NK-92 treated with Interleukin-12 subunit alpha and Interleukin-12 subunit beta, amount 100 ng/mL, for 24 hours (cell line): ENCODE data around the gene CCK.
A peak's percentile ranks its signal among the peaks of the same experiment; 100 is the strongest.

ENCODE experiments used
- DNase-seq: peaks from one replicate; lab custom pipeline; 2025; lab: John Stamatoyannopoulos, UW

The CCK gene

GRCh38 chr3:42267878-42268277 is 1.9 kb upstream of the CCK start:
- DNase-seq = no peak

- no peak for DNase-seq
These were observed 660 bp downstream of the CCK start for GRCh38 chr3:42265059-42265991.

DNA sequence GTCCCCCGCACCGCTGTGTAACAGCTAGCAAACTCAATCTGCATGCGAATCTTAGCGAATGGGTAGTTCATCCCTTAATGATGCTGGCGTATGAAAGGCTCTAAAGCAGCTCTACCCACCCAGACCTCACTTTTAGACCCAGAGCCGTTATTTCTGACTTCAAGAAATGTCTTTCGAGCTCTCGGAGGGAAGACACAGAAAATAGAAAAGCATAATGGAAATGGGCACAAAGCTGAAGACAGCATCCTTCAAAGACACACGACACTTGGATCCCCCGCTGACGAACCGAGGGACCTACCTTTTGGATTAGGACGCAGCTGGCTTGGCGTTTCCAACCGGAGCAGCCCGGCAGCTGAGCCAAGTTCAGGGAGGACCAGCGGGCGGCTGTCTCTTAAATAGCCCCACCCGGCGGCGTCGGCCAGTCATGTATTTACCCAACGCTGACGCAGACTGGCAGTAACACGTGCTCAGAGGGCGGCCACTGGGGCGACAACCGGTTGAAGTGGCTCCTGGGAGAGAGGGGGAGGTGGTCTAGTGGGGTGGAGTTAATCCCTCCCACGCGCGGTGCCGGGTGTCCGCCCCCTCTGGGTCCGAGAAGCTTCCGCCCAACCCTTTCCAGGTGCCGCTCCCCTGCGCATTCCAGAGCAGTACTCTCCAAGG is 1.5 kb downstream of the CCK start:
- no peak for DNase-seq

DNA sequence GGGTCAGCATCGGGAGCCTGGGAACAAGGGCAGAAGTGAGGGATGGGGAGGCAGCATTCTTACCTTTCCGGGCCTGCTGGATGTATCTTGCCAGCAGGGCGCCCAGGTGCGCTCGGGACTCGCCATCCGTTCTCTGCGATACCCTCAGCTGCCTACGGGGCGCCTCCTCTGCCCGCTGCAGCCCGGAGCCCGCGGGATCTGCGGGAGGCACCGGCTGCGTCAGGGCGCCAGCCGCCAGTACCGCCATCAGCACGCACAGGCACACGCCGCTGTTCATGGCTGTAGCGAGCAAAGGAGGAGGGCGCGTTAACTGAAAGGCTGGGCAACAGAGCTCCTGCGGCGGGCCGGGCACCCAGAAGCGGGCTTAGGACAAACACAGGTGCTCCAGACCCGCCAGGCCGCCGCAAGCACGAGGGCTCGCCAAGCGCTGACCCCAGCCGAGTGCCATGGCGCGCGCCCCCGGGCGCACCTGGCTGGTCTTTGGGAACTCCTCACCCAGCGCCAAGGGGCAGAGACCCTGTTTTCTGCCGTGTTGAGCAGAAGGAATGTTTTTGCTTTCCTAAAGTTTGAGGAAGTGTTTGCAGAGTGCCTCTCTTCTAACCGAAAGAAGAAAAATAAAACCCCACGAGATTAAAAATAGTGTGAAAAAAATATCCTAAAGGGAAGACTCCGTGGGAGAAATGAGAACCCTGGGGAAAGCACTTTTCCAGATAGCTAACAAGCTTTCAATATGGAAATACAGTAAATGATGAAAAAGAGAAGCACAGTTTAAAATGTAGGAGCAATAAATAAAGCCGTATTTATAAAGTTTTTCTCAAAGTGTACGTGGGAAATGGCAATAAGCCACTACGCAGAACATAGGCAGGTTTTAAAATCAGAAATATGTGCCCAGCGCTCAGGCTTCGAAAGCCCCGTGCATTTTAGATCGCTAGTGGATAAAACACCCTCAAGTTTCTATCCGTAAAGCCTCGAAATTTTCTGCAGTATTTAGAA is 2.3 kb downstream of the CCK start:
- no peak for DNase-seq

- DNase-seq = no peak
These were observed 3.5 kb downstream of the CCK start for GRCh38 chr3:42262525-42262924.

GRCh38 chr3:42257007-42257406 is 9.0 kb downstream of the CCK start:
- no peak for DNase-seq

- DNase-seq = no peak
These were observed 9.7 kb downstream of the CCK start for GRCh38 chr3:42256135-42256819.

- no peak for DNase-seq
These were observed 11.4 kb downstream of the CCK start for GRCh38 chr3:42254566-42254965.

GRCh38 chr3:42250761-42251160 is 15.2 kb downstream of the CCK start:
- DNase-seq = no peak

DNA sequence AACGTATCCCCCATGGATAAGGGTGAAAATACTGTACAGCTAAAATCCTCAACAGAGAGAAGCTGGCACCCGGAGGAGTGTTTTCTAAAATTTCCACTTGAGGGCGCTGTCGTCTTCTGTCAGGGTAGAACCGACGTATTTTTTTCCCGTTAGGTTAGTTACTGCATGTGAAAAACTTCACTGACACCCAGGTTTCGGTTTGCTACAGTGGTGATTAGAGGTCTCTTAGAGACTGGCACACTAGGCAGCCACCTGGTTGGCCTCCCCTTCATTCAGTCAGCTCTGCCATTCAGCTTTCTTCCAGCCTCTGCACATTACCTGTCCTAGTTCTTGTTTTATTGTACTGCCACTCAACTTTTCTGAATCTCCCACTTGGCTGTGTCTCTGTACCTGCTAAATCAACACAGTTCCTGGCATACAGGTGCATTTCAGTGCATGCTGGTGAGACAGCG is 18.4 kb downstream of the CCK start:
- peak; percentile 22 for DNase-seq

DNA sequence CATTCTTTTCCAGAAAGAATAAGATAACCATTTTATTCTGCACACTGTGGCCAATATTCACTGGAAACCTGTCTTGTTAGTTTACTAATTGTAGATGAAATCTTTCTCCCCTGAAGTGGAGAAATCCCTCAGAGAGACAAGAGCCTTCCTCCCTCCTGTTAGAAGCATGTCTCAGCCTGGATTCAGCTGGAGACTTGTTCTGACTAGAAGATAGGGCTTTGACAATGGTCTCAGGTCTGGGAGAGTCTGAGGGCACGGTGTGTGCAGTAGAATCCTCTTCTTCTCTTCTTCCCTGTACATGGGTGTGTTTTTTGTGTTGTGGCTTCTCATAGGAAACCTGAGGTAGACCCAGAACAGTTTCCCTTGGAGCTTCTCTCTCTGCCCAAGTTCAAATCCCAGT is 19.9 kb downstream of the CCK start:
- no peak for DNase-seq

GRCh38 chr3:42236611-42237010 is 29.4 kb downstream of the CCK start:
- DNase-seq = no peak

DNA sequence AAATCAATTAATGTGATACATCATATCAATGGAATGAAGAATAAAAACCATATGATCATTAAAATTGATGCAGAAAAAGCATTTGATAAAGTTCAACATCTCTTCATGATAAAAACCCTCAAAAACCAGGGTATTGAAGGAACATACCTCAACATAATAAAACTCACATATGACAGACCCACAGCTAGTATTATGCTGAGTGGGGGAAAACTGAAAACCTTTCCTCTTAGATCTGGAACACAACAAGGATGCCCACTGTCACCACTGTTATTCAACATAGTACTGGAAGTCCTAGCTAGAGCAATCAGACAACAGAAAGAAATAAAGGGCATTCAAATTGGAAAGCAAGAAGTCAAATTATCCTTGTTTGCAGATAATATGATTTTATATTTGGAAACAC is 30.5 kb downstream of the CCK start:
- DNase-seq = no peak

DNA sequence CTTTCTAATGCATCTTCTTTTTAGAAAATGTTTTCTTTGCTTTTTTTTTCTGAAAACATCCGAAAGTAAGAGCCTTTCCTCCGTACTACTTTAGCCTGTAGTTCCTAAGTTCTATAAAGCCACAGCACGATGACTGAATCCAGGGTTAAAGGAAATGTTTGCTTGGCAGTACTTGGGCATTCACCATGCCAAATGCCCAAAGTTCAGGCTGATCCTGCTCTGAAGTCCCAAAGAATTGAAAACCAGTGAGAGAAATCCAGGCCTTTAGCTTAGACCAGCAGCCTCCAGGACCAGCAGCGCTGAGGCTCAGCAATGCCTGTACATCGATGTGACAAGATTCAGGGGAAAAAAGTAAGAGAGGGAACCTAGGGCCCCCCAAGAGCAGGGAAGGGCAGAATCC is 35.1 kb downstream of the CCK start:
- DNase-seq = no peak

DNA sequence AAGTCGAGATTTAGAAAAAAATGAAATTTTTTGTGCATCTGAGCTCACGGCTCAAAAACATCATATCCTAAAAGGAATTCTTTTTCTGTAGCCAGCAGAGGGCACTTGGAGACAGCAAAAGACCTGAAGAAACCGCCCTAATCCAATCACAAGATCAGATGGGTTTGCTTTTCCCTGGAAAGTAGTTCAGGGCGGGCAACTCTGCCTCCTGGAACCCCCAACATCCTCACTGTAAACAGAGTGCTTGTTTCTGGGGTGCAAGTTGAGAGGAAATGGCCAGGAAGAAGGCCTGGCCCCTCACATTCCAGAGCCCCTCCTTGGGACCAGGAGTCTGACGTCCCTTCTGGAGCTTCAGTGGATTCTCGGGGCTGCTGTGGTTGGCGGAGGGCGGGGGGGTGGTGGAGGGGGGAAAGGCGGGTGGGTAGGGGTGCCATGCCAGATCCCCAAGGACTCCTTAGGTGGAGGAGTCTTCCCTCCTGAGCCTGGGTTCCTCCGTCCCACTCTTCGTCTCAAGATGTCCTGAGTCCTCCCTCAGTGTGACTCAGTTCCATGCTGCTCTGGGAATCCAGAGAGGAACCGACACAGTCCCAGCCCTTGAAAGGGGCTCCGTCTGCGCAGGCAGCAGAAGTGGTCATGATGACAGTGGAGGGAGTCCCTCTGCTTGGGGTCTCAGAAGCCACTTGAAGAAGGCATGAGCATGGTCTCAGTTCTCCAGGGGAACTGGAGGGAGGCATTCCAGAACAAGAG is 35.9 kb downstream of the CCK start:
- DNase-seq = no peak

DNA sequence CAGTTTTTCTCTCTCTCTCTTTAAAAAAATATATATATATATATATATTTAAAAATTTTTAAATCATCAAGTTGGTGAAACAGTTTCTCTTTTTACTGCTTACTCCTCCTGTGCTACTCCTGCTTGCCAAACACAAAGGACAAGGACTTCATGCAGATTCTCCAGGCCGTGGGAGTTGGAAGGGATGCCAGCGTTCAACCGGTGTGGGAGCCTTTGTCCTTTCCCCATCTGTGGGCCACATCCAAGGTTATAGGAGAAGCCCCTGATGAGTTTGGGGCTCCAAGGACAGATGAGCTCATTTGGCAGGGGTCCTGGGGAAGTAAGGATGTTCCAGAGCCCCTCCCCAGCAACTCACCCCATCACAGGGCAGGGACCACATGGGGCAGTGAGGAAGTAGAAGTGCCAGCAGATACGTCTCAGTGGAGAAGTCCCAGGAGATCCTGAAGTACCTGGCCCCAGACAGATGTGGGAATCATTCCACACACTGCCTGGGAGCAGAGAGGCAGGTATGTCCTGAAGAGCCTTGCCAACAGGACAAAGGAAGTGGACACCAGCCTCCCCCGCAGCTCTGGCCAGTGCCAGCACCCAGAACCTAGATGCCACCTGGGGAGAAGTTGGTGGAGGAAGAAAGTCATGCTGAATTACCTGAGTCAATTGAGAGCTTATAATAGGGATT is 36.6 kb downstream of the CCK start:
- no peak for DNase-seq

DNA sequence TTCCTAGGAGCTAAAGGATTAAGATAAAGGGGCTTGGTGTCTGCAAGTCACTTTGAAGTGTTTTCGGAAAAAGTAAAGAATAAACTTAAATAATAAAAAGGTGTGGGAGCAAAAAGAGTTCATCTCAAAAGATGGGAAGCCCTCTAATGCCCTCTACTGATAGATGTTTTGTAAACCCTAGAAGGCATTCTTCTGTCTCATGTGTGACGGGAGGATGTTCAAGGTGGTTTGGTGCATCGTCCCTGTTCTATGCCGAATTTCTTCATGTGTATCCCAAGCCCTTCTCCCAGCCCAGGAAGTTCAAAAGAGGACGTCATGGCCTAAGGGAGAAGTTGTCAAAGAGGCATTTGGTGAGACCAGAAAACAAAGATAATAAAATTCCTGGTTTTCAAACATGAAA is 37.2 kb downstream of the CCK start:
- no peak for DNase-seq

DNA sequence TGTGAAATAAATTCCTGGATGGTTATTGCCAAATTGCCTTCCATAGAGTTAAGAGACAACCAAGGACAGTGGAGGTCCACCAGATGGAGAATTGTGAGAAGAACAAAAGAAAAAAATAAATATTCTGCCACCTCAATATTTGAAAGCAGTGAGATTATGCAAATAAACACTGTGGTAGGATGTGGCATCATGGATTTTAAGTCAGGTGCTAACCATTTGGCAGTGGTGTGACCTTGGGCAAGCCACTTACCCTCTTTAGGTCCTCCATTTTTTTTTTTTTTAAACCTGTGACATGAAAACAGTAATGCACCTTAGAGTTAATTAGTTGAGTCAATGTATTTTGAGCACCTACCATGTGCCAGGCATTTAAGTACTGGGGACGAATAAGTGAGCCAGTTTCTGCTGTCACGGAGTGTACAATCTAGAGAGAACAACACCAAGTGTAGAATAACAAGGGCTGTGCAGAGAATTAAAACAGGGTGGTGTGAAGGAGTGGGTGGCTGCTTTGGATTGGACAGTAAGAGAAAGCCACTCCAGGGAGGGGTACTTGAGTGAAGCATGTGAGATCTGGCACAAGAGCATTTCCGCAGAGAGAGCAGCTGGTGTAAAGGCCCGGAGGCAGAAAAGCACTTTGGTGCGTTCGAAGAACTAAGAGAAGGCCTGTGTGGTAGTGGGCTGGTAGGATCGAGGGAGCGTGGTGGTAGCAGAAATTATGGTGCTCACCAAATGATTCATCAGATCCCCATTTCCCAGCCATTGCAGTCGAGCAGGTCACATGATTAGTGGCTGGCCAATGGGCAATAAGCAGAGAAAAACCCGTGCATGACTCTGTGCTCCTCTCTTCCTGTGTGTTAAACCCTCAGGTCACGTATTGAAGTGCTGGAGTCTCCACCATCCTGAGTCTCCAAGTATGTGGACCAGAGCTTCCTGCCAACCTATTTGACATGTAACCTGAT is 39.2 kb downstream of the CCK start:
- no peak for DNase-seq
